Body of pancreas (tissue), 4 donors: ENCODE results near the gene SERPINA5. TPM values are rescaled to one million over a fixed set of nuclear protein-coding genes. Genes with fewer than 3 reads are reported as not detected.
"Not testable (repeated sequence)": the region's sequence is repeated elsewhere in the genome, so short reads cannot be mapped to it uniquely, and the experiment has no call there.

Experiments used
- ATAC-seq: fragments of 150-250 bp; one replicate; pipeline ENCODE4 v1.9.1; 2016
- DNase-seq, 4 donors: peaks; one replicate each; pipeline ENCODE4 v3.0.0-alpha.2; 2019
- H3K27ac ChIP-seq, 4 donors: fragments of 200-600 bp; sonication (generic); 1 replicate in 3 of 4; 2 replicates in 1 of 4; pipeline versions ENCODE4 v1.5.1 to v1.6.1; 2016 to 2019; ENCODE audit warnings: mild to moderate bottlenecking in 1 of 4, mixed read lengths in 1 of 4, moderate library complexity in 1 of 4
- H3K27me3 ChIP-seq, 2 donors: fragments of 200-600 bp; sonication (generic); one replicate each; pipeline ENCODE4 v1.6.0; 2016; ENCODE audit warnings: mild to moderate bottlenecking in 1 of 2
- H3K36me3 ChIP-seq, 2 donors: fragments of 200-600 bp; sonication (generic); replicated peaks in 1 of 2; 2 replicates each; pipeline ENCODE4 v1.5.1; 2016; ENCODE audit warnings: low read depth in 2 of 2; ENCODE audit not compliant: insufficient read depth in 1 of 2
- H3K4me1 ChIP-seq: fragments of 200-600 bp; sonication (generic); one replicate; pipeline ENCODE4 v1.6.0; 2016
- H3K4me3 ChIP-seq, 2 donors: fragments of 200-600 bp; sonication (generic); 1 replicate in 1 of 2; 2 replicates in 1 of 2; pipeline ENCODE4 v1.5.1; 2016 to 2019
- H3K9me3 ChIP-seq, 3 donors: fragments of 200-600 bp; sonication (generic); 1 replicate in 2 of 3; 2 replicates in 1 of 3; pipeline ENCODE4 v1.5.1; 2016
- CTCF ChIP-seq, 7 experiments: fragments of 450-650 bp in 4 of 7; fragments of 200-600 bp in 3 of 7; sonication (generic) in 3 of 7; IDR thresholded peaks; one replicate each; pipeline ENCODE4 v1.5.1; 2016 to 2019; ENCODE audit warnings: antibody characterized with exemption in 7 of 7
- POLR2A ChIP-seq, 3 donors: fragments of 450-650 bp; IDR thresholded peaks; one replicate each; pipeline ENCODE4 v1.6.1; 2016; ENCODE audit warnings: antibody characterized with exemption in 3 of 3, mild to moderate bottlenecking in 2 of 3
- WGBS, 2 donors: methylation state at CpG; one replicate each; pipeline ENCODE4 v1.1.5; 2017; 5-methylcytosine and 5-hydroxymethylcytosine counted together
- intact Hi-C: fragments of 100-400 bp; cut with DNase I; formaldehyde crosslinking; loops from one replicate; pipeline ENCODE4 v1.15.1; 2023
- total RNA-seq, 2 donors: library from RNA; depleted of rRNA; stranded (reverse); fragments of >200 nt; gene quantifications; one replicate each; pipeline ENCODE4 v1.1.0, GENCODE V29; 2016

Gene SERPINA5
- total RNA-seq, 2 donors from 2014 or later: 76.0 to 101 TPM

GRCh38 chr14:94602722-94603121 lies 21.5 kb downstream of the SERPINA5 start:
- no peak overlapping the region for H3K4me3 ChIP-seq
- DNase-seq (peak in 1 of 4 donors; percentile 6), ATAC-seq (no peak)
- intact Hi-C loops: no loop called here
- H3K36me3 ChIP-seq: no peaks in the 10 kb centered on the region
- WGBS, 2 donors: 56 to 95% methylated on average over 3 to 5 of the region's 5 CpGs
- TF ChIP-seq POLR2A (IDR thresholded peaks at IDR 0.05) (no peak), CTCF (IDR thresholded peaks at IDR 0.05) (no peak)
- peaks cover 54% of the 10 kb centered on the region for H3K4me1 ChIP-seq
- no peaks in the 10 kb centered on the region for H3K27me3 ChIP-seq
- H3K9me3 ChIP-seq: no peaks in the 10 kb centered on the region
- peak overlapping the region in 3 of 4 donors; percentile 30 to 99 (median 98) for H3K27ac ChIP-seq

- no peak for TF ChIP-seq POLR2A (IDR thresholded peaks at IDR 0.05)
- TF ChIP-seq CTCF (IDR thresholded peaks at IDR 0.05): no peak
- Histone ChIP-seq H3K27me3 (no peaks in the 10 kb centered on the region), H3K4me1 (peaks cover 37% of the 10 kb centered on the region), H3K4me3 (no peak overlapping the region), H3K27ac (peak overlapping the region in 1 of 4 donors; percentile 46), H3K36me3 (no peaks in the 10 kb centered on the region), H3K9me3 (no peaks in the 10 kb centered on the region)
- ATAC-seq (no peak), DNase-seq (no peak)
- intact Hi-C loops: no loop called here
- 82 to 83% methylated on average over 3 of the region's 3 CpGs for WGBS, 2 donors
Measured at GRCh38 chr14:94605361-94605760, 24.1 kb downstream of the SERPINA5 start.

- peaks cover 44% of the 10 kb centered on the region for H3K4me1 ChIP-seq
- ATAC-seq, H3K9me3 ChIP-seq, H3K4me3 ChIP-seq, DNase-seq, H3K27ac ChIP-seq, H3K27me3 ChIP-seq, intact Hi-C loops, H3K36me3 ChIP-seq: not testable (repeated sequence)
- 62 to 100% methylated on average over 1 of the region's 1 CpG for WGBS, 2 donors
Measured at GRCh38 chr14:94608966-94609365, 27.7 kb downstream of the SERPINA5 start.

- ATAC-seq (no peak), DNase-seq (no peak)
- TF ChIP-seq CTCF (IDR thresholded peaks at IDR 0.05) (no peak), POLR2A (IDR thresholded peaks at IDR 0.05) (no peak)
- no peaks in the 10 kb centered on the region for H3K9me3 ChIP-seq
- H3K27me3 ChIP-seq: no peaks in the 10 kb centered on the region
- H3K36me3 ChIP-seq: peaks cover 0 to under 1% of the 10 kb centered on the region in 2 donors
- peaks cover 64% of the 10 kb centered on the region for H3K4me1 ChIP-seq
- intact Hi-C loops: loop anchor here (10.0 kb wide), 1 partner anchor 46 kb away; the partner anchor contains the start of gene SERPINA4
- WGBS, 2 donors: 94 to 96% methylated on average over 5 of the region's 5 CpGs
- H3K27ac ChIP-seq: peak overlapping the region; percentile 21 to 87 (median 82)
- no peak overlapping the region for H3K4me3 ChIP-seq
Measured at GRCh38 chr14:94611179-94611578, 30.0 kb downstream of the SERPINA5 start.

GRCh38 chr14:94612174-94612573 lies 30.9 kb downstream of the SERPINA5 start, which contains the start of gene SERPINA3:
TSS of gene SERPINA3 (plus strand) at chr14:94612391. CDS start at chr14:94614442, 2,051 bp downstream.
- TF ChIP-seq POLR2A (IDR thresholded peaks at IDR 0.05): peak; percentile 45 to 98 (median 98)
- TF ChIP-seq CTCF (IDR thresholded peaks at IDR 0.05): no peak
- peaks cover 68% of the 10 kb centered on the region for H3K4me1 ChIP-seq
- no peaks in the 10 kb centered on the region for H3K9me3 ChIP-seq
- intact Hi-C loops: loop anchor here (10.0 kb wide), 1 partner anchor 47 kb away; the partner anchor contains the start of gene SERPINA4
- ATAC-seq (peak; percentile 67), DNase-seq (peak; percentile 55 to 83 (median 69))
- peak within 1 kb of the TSS in 1 of 2 donors; percentile 42 for H3K4me3 ChIP-seq
- H3K27me3 ChIP-seq: no peaks in the 10 kb centered on the region
- H3K27ac ChIP-seq: peak within 1 kb of the TSS; percentile 78 to 87 (median 84)
- WGBS, 2 donors: 19 to 30% methylated on average over 4 of the region's 4 CpGs
- peaks cover 0 to 6% of the 10 kb centered on the region in 2 donors for H3K36me3 ChIP-seq
